ENCODE results near the gene TCEA2.

Gene TCEA2

GRCh38 chr20:64070244-64070993 is 7.4 kb downstream of the TCEA2 start:
- in situ Hi-C loops (cut with HindIII; ENCODE audit: low sequenced_read_pairs) = no loop called here
- H3K4me3 ChIP-seq (ENCODE audit: low read depth, low read length) = no peak overlapping the region
- TF ChIP-seq CTCF (IDR thresholded peaks at IDR 0.05; ENCODE audit: low read depth, low read length, missing control alignments) = no peak
- DNase-seq (ENCODE audit: low read depth) = no peak

- in situ Hi-C loops (cut with HindIII; ENCODE audit: low sequenced_read_pairs) = no loop called here
- TF ChIP-seq CTCF (IDR thresholded peaks at IDR 0.05; ENCODE audit: low read depth, low read length, missing control alignments) = no peak
- no peak for DNase-seq (ENCODE audit: low read depth)
- no peak overlapping the region for H3K4me3 ChIP-seq (ENCODE audit: low read depth, low read length)
Measured at GRCh38 chr20:64071341-64072332, 8.6 kb downstream of the TCEA2 start.

GRCh38 chr20:64072498-64073063 is 9.6 kb downstream of the TCEA2 start:
- in situ Hi-C loops (cut with HindIII; ENCODE audit: low sequenced_read_pairs) = no loop called here
- no peak for DNase-seq (ENCODE audit: low read depth)
- no peak for TF ChIP-seq CTCF (IDR thresholded peaks at IDR 0.05; ENCODE audit: low read depth, low read length, missing control alignments)
- H3K4me3 ChIP-seq (ENCODE audit: low read depth, low read length) = no peak overlapping the region

- H3K4me3 ChIP-seq (ENCODE audit: low read depth, low read length) = no peak overlapping the region
- DNase-seq (ENCODE audit: low read depth) = no peak
- TF ChIP-seq CTCF (IDR thresholded peaks at IDR 0.05; ENCODE audit: low read depth, low read length, missing control alignments) = no peak
- in situ Hi-C loops (cut with HindIII; ENCODE audit: low sequenced_read_pairs) = no loop called here
Measured at GRCh38 chr20:64073476-64074183, 10.6 kb downstream of the TCEA2 start.

GRCh38 chr20:64074184-64074789 is 11.3 kb downstream of the TCEA2 start:
- no peak overlapping the region for H3K4me3 ChIP-seq (ENCODE audit: low read depth, low read length)
- in situ Hi-C loops (cut with HindIII; ENCODE audit: low sequenced_read_pairs) = no loop called here
- TF ChIP-seq CTCF (IDR thresholded peaks at IDR 0.05; ENCODE audit: low read depth, low read length, missing control alignments) = no peak
- DNase-seq (ENCODE audit: low read depth) = no peak
